Hepatocyte (in vitro differentiated cells): ENCODE data around the gene GUCY1A2.

ENCODE experiments used
- EZH2 ChIP-seq: fragments of 200-600 bp; sonication (generic); IDR thresholded peaks from 2 replicates; pipeline ENCODE4 v1.6.1; 2016; ENCODE audit warnings: antibody characterized with exemption, mild to moderate bottlenecking, borderline replicate concordance
- EZH2phosphoT487 ChIP-seq: fragments of 200-600 bp; sonication (generic); IDR thresholded peaks from one replicate; pipeline ENCODE4 v1.6.1; 2018; ENCODE audit warnings: antibody characterized with exemption, mild to moderate bottlenecking, low read depth, moderate library complexity; ENCODE audit not compliant: unreplicated experiment, severe bottlenecking
- TF ChIP-seq, protein P1 (sequence below): fragments of 200-600 bp; sonication (generic); IDR thresholded peaks from 2 replicates; pipeline ENCODE4 v1.5.1; 2016; ENCODE audit warnings: antibody characterized with exemption, mild to moderate bottlenecking; ENCODE audit not compliant: poor library complexity

DNA sequence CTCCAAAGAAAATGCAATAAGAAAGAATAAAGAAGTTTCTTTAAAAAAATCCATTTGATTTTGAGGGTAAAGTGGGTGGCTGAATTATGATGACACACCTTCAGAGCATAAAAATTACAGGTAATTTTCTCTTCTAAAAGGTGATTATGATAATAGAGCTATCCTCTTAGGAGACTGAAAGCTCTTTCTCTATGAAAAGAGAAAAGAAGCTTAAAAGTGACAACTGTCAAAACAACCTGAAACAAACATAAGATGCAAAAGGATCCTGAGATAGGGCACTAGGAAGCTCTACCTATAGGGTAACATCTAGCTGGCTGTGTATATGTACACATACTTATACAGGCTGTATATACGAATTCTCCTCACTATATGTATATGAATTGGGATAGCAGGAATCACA lies 270.2 kb downstream of the GUCY1A2 start:
- TF ChIP-seq, protein P1, sequence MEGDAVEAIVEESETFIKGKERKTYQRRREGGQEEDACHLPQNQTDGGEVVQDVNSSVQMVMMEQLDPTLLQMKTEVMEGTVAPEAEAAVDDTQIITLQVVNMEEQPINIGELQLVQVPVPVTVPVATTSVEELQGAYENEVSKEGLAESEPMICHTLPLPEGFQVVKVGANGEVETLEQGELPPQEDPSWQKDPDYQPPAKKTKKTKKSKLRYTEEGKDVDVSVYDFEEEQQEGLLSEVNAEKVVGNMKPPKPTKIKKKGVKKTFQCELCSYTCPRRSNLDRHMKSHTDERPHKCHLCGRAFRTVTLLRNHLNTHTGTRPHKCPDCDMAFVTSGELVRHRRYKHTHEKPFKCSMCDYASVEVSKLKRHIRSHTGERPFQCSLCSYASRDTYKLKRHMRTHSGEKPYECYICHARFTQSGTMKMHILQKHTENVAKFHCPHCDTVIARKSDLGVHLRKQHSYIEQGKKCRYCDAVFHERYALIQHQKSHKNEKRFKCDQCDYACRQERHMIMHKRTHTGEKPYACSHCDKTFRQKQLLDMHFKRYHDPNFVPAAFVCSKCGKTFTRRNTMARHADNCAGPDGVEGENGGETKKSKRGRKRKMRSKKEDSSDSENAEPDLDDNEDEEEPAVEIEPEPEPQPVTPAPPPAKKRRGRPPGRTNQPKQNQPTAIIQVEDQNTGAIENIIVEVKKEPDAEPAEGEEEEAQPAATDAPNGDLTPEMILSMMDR = no peak
- no peak for TF ChIP-seq EZH2
- TF ChIP-seq EZH2phosphoT487 = no peak
